ENCODE data around the gene VPS52.

The VPS52 gene

GRCh38 chr6:33249732-33250630 is 21.7 kb downstream of the VPS52 start:
- H3K27me3 ChIP-seq (ENCODE audit: control insufficient read depth in 1 of 2, insufficient read depth in 1 of 2, low read length in 2 of 2): no peaks in the 10 kb centered on the region
- peak overlapping the region; percentile 87 for H2BK15ac ChIP-seq (ENCODE audit: low read depth, poor library complexity, severe bottlenecking)
- H3K79me1 ChIP-seq (replicated peaks; ENCODE audit: low read length, poor library complexity, severe bottlenecking): peaks cover 12% of the 10 kb centered on the region
- peak overlapping the region; percentile 96 for H4K91ac ChIP-seq (ENCODE audit: low read length)
- 18% methylated on average over 15 of the region's 15 CpGs for WGBS
- H3K9me3 ChIP-seq (ENCODE audit: control insufficient read depth, low read length): no peaks in the 10 kb centered on the region
- H3K18ac ChIP-seq (ENCODE audit: low read depth in 1 of 2, low read length in 2 of 2): peak overlapping the region; percentile 93 to 96
- H3K4me2 ChIP-seq (ENCODE audit: low read length, poor library complexity, severe bottlenecking): peak overlapping the region; percentile 95
- H2AFZ ChIP-seq (ENCODE audit: low read depth, low read length): peak overlapping the region; percentile 79
- peak overlapping the region in 1 of 2 experiments; percentile 60 for H3K23ac ChIP-seq (ENCODE audit: low read length in 2 of 2)
- peak overlapping the region; percentile 97 for H3K9ac ChIP-seq (ENCODE audit: low read length)
- peak overlapping the region; percentile 100 for H4K8ac ChIP-seq (ENCODE audit: low read length)
- peak overlapping the region; percentile 97 for H3K27ac ChIP-seq (ENCODE audit: low read length, poor library complexity, severe bottlenecking)
- H2AK5ac ChIP-seq (ENCODE audit: low read length, severe bottlenecking): peak overlapping the region; percentile 54
- H3K4me3 ChIP-seq (ENCODE audit: insufficient read depth in 1 of 2, low read depth in 1 of 2, low read length in 2 of 2): peak overlapping the region; percentile 67 to 89
- peak overlapping the region; percentile 49 to 56 for H3K4ac ChIP-seq (ENCODE audit: low read depth in 1 of 2, low read length in 2 of 2)
- H3K14ac ChIP-seq (ENCODE audit: low read length in 2 of 2): peak overlapping the region in 1 of 2 experiments; percentile 94
- H3K36me3 ChIP-seq (ENCODE audit: control insufficient read depth in 1 of 2, insufficient read depth in 2 of 2, low read depth in 1 of 2, low read length in 2 of 2): peaks cover 9 to 20% of the 10 kb centered on the region in 2 experiments
- peak overlapping the region; percentile 61 to 70 for H2BK12ac ChIP-seq (ENCODE audit: low read length in 2 of 2)
- DNase-seq: peak; percentile 80
- peaks cover 14% of the 10 kb centered on the region for H3K4me1 ChIP-seq (ENCODE audit: control insufficient read depth, insufficient read depth, low read depth, low read length)
- peak overlapping the region; percentile 50 for H2BK120ac ChIP-seq (ENCODE audit: low read depth, low read length)
- no peak overlapping the region for H2BK5ac ChIP-seq (ENCODE audit: low read depth, low read length, poor library complexity, severe bottlenecking)

GRCh38 chr6:33248932-33249731 is 22.5 kb downstream of the VPS52 start:
- Histone ChIP-seq H3K9ac (ENCODE audit: low read length) (peak overlapping the region; percentile 97), H3K14ac (ENCODE audit: low read length in 2 of 2) (peak overlapping the region in 1 of 2 experiments; percentile 94), H2BK120ac (ENCODE audit: low read depth, low read length) (peak overlapping the region; percentile 74), H3K27ac (ENCODE audit: low read length, poor library complexity, severe bottlenecking) (peak overlapping the region; percentile 97), H3K23ac (ENCODE audit: low read length in 2 of 2) (peak overlapping the region in 1 of 2 experiments; percentile 75), H2BK5ac (ENCODE audit: low read depth, low read length, poor library complexity, severe bottlenecking) (no peak overlapping the region), H2AK5ac (ENCODE audit: low read length, severe bottlenecking) (peak overlapping the region; percentile 31), H3K4me1 (ENCODE audit: control insufficient read depth, insufficient read depth, low read depth, low read length) (peaks cover 14% of the 10 kb centered on the region), H3K4me2 (ENCODE audit: low read length, poor library complexity, severe bottlenecking) (peak overlapping the region; percentile 95), H3K36me3 (ENCODE audit: control insufficient read depth in 1 of 2, insufficient read depth in 2 of 2, low read depth in 1 of 2, low read length in 2 of 2) (peaks cover 9 to 14% of the 10 kb centered on the region in 2 experiments), H3K4me3 (ENCODE audit: insufficient read depth in 1 of 2, low read depth in 1 of 2, low read length in 2 of 2) (peak overlapping the region; percentile 67 to 89), H4K8ac (ENCODE audit: low read length) (peak overlapping the region; percentile 100), H2AFZ (ENCODE audit: low read depth, low read length) (peak overlapping the region; percentile 79), H3K9me3 (ENCODE audit: control insufficient read depth, low read length) (no peaks in the 10 kb centered on the region), H3K27me3 (ENCODE audit: control insufficient read depth in 1 of 2, insufficient read depth in 1 of 2, low read length in 2 of 2) (no peaks in the 10 kb centered on the region), H3K18ac (ENCODE audit: low read depth in 1 of 2, low read length in 2 of 2) (peak overlapping the region; percentile 93 to 96), H4K91ac (ENCODE audit: low read length) (peak overlapping the region; percentile 96), H2BK12ac (ENCODE audit: low read length in 2 of 2) (peak overlapping the region; percentile 61 to 68), H3K4ac (ENCODE audit: low read depth in 1 of 2, low read length in 2 of 2) (peak overlapping the region; percentile 49 to 87), H2BK15ac (ENCODE audit: low read depth, poor library complexity, severe bottlenecking) (peak overlapping the region; percentile 87), H3K79me1 (replicated peaks; ENCODE audit: low read length, poor library complexity, severe bottlenecking) (peaks cover 12% of the 10 kb centered on the region)
- under 1% methylated on average over 57 of the region's 58 CpGs for WGBS
- peak; percentile 100 for DNase-seq

GRCh38 chr6:33248643-33248931 is 23.1 kb downstream of the VPS52 start:
- 7% methylated on average over 17 of the region's 18 CpGs for WGBS
- peak overlapping the region; percentile 27 to 87 for H3K4ac ChIP-seq (ENCODE audit: low read depth in 1 of 2, low read length in 2 of 2)
- no peak overlapping the region for H2BK15ac ChIP-seq (ENCODE audit: low read depth, poor library complexity, severe bottlenecking)
- peak overlapping the region; percentile 61 to 72 for H3K4me3 ChIP-seq (ENCODE audit: insufficient read depth in 1 of 2, low read depth in 1 of 2, low read length in 2 of 2)
- H2AFZ ChIP-seq (ENCODE audit: low read depth, low read length): peak overlapping the region; percentile 73
- no peak overlapping the region for H2BK5ac ChIP-seq (ENCODE audit: low read depth, low read length, poor library complexity, severe bottlenecking)
- peak overlapping the region in 1 of 2 experiments; percentile 75 for H3K23ac ChIP-seq (ENCODE audit: low read length in 2 of 2)
- H3K4me2 ChIP-seq (ENCODE audit: low read length, poor library complexity, severe bottlenecking): peak overlapping the region; percentile 95
- H4K8ac ChIP-seq (ENCODE audit: low read length): peak overlapping the region; percentile 71
- H3K27me3 ChIP-seq (ENCODE audit: control insufficient read depth in 1 of 2, insufficient read depth in 1 of 2, low read length in 2 of 2): peaks cover 0 to under 1% of the 10 kb centered on the region in 2 experiments
- peak; percentile 80 for DNase-seq
- peaks cover 12% of the 10 kb centered on the region for H3K79me1 ChIP-seq (replicated peaks; ENCODE audit: low read length, poor library complexity, severe bottlenecking)
- peak overlapping the region; percentile 66 for H3K27ac ChIP-seq (ENCODE audit: low read length, poor library complexity, severe bottlenecking)
- peak overlapping the region; percentile 74 for H2BK120ac ChIP-seq (ENCODE audit: low read depth, low read length)
- H3K9me3 ChIP-seq (ENCODE audit: control insufficient read depth, low read length): no peaks in the 10 kb centered on the region
- H3K36me3 ChIP-seq (ENCODE audit: control insufficient read depth in 1 of 2, insufficient read depth in 2 of 2, low read depth in 1 of 2, low read length in 2 of 2): peaks cover 9 to 14% of the 10 kb centered on the region in 2 experiments
- peak overlapping the region; percentile 14 for H4K91ac ChIP-seq (ENCODE audit: low read length)
- H3K18ac ChIP-seq (ENCODE audit: low read depth in 1 of 2, low read length in 2 of 2): peak overlapping the region; percentile 79 to 93
- H2AK5ac ChIP-seq (ENCODE audit: low read length, severe bottlenecking): no peak overlapping the region
- peak overlapping the region; percentile 33 to 68 for H2BK12ac ChIP-seq (ENCODE audit: low read length in 2 of 2)
- peaks cover 14% of the 10 kb centered on the region for H3K4me1 ChIP-seq (ENCODE audit: control insufficient read depth, insufficient read depth, low read depth, low read length)
- peak overlapping the region; percentile 88 for H3K9ac ChIP-seq (ENCODE audit: low read length)
- peak overlapping the region in 1 of 2 experiments; percentile 31 for H3K14ac ChIP-seq (ENCODE audit: low read length in 2 of 2)
